ENCODE results near the gene PPIL6. TPM values are rescaled to one million over a fixed set of nuclear protein-coding genes. Genes with fewer than 3 reads are reported as not detected.

PPIL6 gene
- total RNA-seq, 1 donor from 2014 or later, result 4.2 TPM

- H3K36me3 ChIP-seq, result no peaks in the 10 kb centered on the region
- intact Hi-C loops (cut with DNase I), result no loop called here
- no peak for TF ChIP-seq CTCF (IDR thresholded peaks at IDR 0.05)
- no peak overlapping the region for H3K4me3 ChIP-seq
- H3K27ac ChIP-seq, result no peak overlapping the region
- ATAC-seq, result no peak
- no peaks in the 10 kb centered on the region for H3K9me3 ChIP-seq
- H3K27me3 ChIP-seq, result no peaks in the 10 kb centered on the region
- no peak for DNase-seq
- peaks cover 1% of the 10 kb centered on the region for H3K4me1 ChIP-seq
Observed at GRCh38 chr6:109344226-109344625, 96.2 kb downstream of the PPIL6 start.

GRCh38 chr6:109343518-109343917 lies 96.9 kb downstream of the PPIL6 start:
- no peak for DNase-seq
- no peaks in the 10 kb centered on the region for H3K4me1 ChIP-seq
- no peak overlapping the region for H3K27ac ChIP-seq
- no peak for TF ChIP-seq CTCF (IDR thresholded peaks at IDR 0.05)
- no peaks in the 10 kb centered on the region for H3K36me3 ChIP-seq
- H3K9me3 ChIP-seq, result no peaks in the 10 kb centered on the region
- no peak overlapping the region for H3K4me3 ChIP-seq
- ATAC-seq, result no peak
- no peaks in the 10 kb centered on the region for H3K27me3 ChIP-seq
- intact Hi-C loops (cut with DNase I), result no loop called here

- H3K9me3 ChIP-seq, result no peaks in the 10 kb centered on the region
- intact Hi-C loops (cut with DNase I), result no loop called here
- H3K4me1 ChIP-seq, result no peaks in the 10 kb centered on the region
- no peak overlapping the region for H3K4me3 ChIP-seq
- no peaks in the 10 kb centered on the region for H3K36me3 ChIP-seq
- ATAC-seq (no peak), DNase-seq (no peak)
- TF ChIP-seq CTCF (IDR thresholded peaks at IDR 0.05), result no peak
- no peak overlapping the region for H3K27ac ChIP-seq
- no peaks in the 10 kb centered on the region for H3K27me3 ChIP-seq
Observed at GRCh38 chr6:109342911-109343310, 97.5 kb downstream of the PPIL6 start.

GRCh38 chr6:109342506-109342905 lies 97.9 kb downstream of the PPIL6 start:
- no peaks in the 10 kb centered on the region for H3K36me3 ChIP-seq
- H3K4me1 ChIP-seq, result no peaks in the 10 kb centered on the region
- no peak overlapping the region for H3K27ac ChIP-seq
- DNase-seq, result no peak
- H3K4me3 ChIP-seq, result no peak overlapping the region
- H3K9me3 ChIP-seq, result no peaks in the 10 kb centered on the region
- intact Hi-C loops (cut with DNase I), result no loop called here
- ATAC-seq, result no peak
- no peaks in the 10 kb centered on the region for H3K27me3 ChIP-seq
- TF ChIP-seq CTCF (IDR thresholded peaks at IDR 0.05), result no peak

- peaks cover 7% of the 10 kb centered on the region for H3K4me1 ChIP-seq
- H3K27ac ChIP-seq, result no peak overlapping the region
- no peaks in the 10 kb centered on the region for H3K27me3 ChIP-seq
- H3K4me3 ChIP-seq, result no peak overlapping the region
- ATAC-seq (no peak), DNase-seq (no peak)
- H3K9me3 ChIP-seq, result no peaks in the 10 kb centered on the region
- intact Hi-C loops (cut with DNase I), result no loop called here
- TF ChIP-seq CTCF (IDR thresholded peaks at IDR 0.05), result no peak
- H3K36me3 ChIP-seq, result no peaks in the 10 kb centered on the region
Observed at GRCh38 chr6:109340811-109341210, 99.6 kb downstream of the PPIL6 start.

Other genes with a start within 250 kb of the PPIL6 start
- 284 TPM for gene CD164, start 58.2 kb downstream of the PPIL6 start, total RNA-seq
- 15.4 TPM for gene SMPD2, start 96 bp upstream of the PPIL6 start, total RNA-seq
- 53.6 TPM for gene MICAL1, start 15.1 kb upstream of the PPIL6 start, total RNA-seq
- gene ZBTB24, start 42.6 kb upstream of the PPIL6 start, total RNA-seq, result 8.5 TPM